ENCODE data around the gene TWIST2.

TWIST2 gene

GRCh38 chr2:238822955-238823354, 24.9 kb upstream of the TWIST2 start:
- H3K9me2 ChIP-seq (replicated peaks; ENCODE audit: low read depth, low read length): no peaks in the 10 kb centered on the region
- H3K36me3 ChIP-seq (ENCODE audit: insufficient read depth, low read length): no peaks in the 10 kb centered on the region
- no peak overlapping the region for H3K9ac ChIP-seq (ENCODE audit: low read depth, low read length, poor library complexity, severe bottlenecking)
- no peaks in the 10 kb centered on the region for H4K20me1 ChIP-seq (ENCODE audit: insufficient read depth, low read length, poor library complexity, severe bottlenecking)
- peaks cover 6% of the 10 kb centered on the region; the same call in 1 of the 2 replicates for H3K9me3 ChIP-seq (ENCODE audit: insufficient read depth, low read depth, low read length)
- H2AFZ ChIP-seq (ENCODE audit: low read length): no peak overlapping the region
- H3K4me1 ChIP-seq (ENCODE audit: insufficient read depth, low read length, poor library complexity, severe bottlenecking): no peaks in the 10 kb centered on the region
- no peaks in the 10 kb centered on the region for H3K27me3 ChIP-seq (ENCODE audit: insufficient read depth, low read length, poor library complexity, severe bottlenecking)
- TF ChIP-seq CTCF (conservative IDR thresholded peaks at IDR 0.05; ENCODE audit: low read length) (no peak), EZH2phosphoT487 (IDR thresholded peaks at IDR 0.05; ENCODE audit: borderline replicate concordance) (no peak)
- H3K4me3 ChIP-seq (ENCODE audit: low read length, poor library complexity, severe bottlenecking): no peak overlapping the region
- H3F3A ChIP-seq (ENCODE audit: low read depth): no peaks in the 10 kb centered on the region
- no peaks in the 10 kb centered on the region for H3K79me2 ChIP-seq (ENCODE audit: insufficient read depth, low read length)
- no peak overlapping the region for H3K4me2 ChIP-seq (ENCODE audit: low read depth, low read length, poor library complexity, severe bottlenecking)

DNA sequence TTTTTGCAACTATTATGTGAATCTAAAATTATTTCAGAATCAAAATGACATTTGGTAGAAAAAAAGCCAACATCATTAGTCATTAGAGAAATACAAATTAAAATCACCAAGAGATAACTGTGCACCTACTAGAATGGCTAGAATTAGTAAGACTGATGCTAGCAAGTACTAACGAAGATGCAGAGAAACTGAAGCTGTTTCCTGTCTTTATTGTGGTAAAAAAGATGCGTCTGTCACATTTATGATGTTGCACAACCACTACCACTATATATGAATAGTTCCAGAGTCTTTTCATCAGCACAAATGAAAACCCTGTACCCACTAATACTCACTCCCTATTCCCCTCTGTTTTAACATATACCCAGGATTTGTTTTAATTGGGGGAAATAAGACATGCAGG, 16.7 kb upstream of the TWIST2 start:
- TF ChIP-seq EZH2phosphoT487 (IDR thresholded peaks at IDR 0.05; ENCODE audit: borderline replicate concordance) (no peak), CTCF (conservative IDR thresholded peaks at IDR 0.05; ENCODE audit: low read length) (no peak)
- no peaks in the 10 kb centered on the region for H3K9me3 ChIP-seq (ENCODE audit: insufficient read depth, low read depth, low read length)
- no peaks in the 10 kb centered on the region for H4K20me1 ChIP-seq (ENCODE audit: insufficient read depth, low read length, poor library complexity, severe bottlenecking)
- no peak overlapping the region for H3K9ac ChIP-seq (ENCODE audit: low read depth, low read length, poor library complexity, severe bottlenecking)
- no peaks in the 10 kb centered on the region for H3K79me2 ChIP-seq (ENCODE audit: insufficient read depth, low read length)
- H3K4me1 ChIP-seq (ENCODE audit: insufficient read depth, low read length, poor library complexity, severe bottlenecking): no peaks in the 10 kb centered on the region
- no peak overlapping the region for H2AFZ ChIP-seq (ENCODE audit: low read length)
- no peak overlapping the region for H3K4me3 ChIP-seq (ENCODE audit: low read length, poor library complexity, severe bottlenecking)
- no peaks in the 10 kb centered on the region for H3K36me3 ChIP-seq (ENCODE audit: insufficient read depth, low read length)
- H3F3A ChIP-seq (ENCODE audit: low read depth): no peaks in the 10 kb centered on the region
- no peaks in the 10 kb centered on the region for H3K9me2 ChIP-seq (replicated peaks; ENCODE audit: low read depth, low read length)
- no peak overlapping the region for H3K4me2 ChIP-seq (ENCODE audit: low read depth, low read length, poor library complexity, severe bottlenecking)
- H3K27me3 ChIP-seq (ENCODE audit: insufficient read depth, low read length, poor library complexity, severe bottlenecking): no peaks in the 10 kb centered on the region

DNA sequence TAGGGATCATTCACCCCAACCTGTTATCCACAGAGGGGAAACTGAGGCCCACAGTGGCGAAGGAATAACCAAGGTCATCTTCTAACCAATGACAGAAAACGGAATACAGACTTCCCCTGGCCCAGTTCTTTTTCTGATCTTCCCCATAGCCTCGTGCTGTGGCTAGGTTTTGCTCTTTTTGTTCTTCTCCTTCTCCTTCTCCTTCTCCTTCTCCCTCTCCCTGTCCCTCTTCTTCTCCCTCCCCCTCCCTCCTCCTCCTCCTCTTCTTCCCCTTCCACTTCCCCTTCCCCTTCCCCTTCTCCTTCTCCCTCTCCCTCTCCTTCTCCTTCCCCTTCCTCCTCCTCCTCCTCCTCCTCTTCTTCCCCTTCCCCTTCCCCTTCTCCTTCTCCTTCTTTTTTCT, 12.9 kb upstream of the TWIST2 start:
- Histone ChIP-seq H3K9me3 (ENCODE audit: insufficient read depth, low read depth, low read length) (no peaks in the 10 kb centered on the region), H3K27me3 (ENCODE audit: insufficient read depth, low read length, poor library complexity, severe bottlenecking) (no peaks in the 10 kb centered on the region), H3K9me2 (replicated peaks; ENCODE audit: low read depth, low read length) (no peaks in the 10 kb centered on the region), H3K36me3 (ENCODE audit: insufficient read depth, low read length) (no peaks in the 10 kb centered on the region), H3K4me1 (ENCODE audit: insufficient read depth, low read length, poor library complexity, severe bottlenecking) (no peaks in the 10 kb centered on the region), H2AFZ (ENCODE audit: low read length) (no peak overlapping the region), H3K79me2 (ENCODE audit: insufficient read depth, low read length) (no peaks in the 10 kb centered on the region), H3K4me3 (ENCODE audit: low read length, poor library complexity, severe bottlenecking) (no peak overlapping the region), H3K4me2 (ENCODE audit: low read depth, low read length, poor library complexity, severe bottlenecking) (no peak overlapping the region), H4K20me1 (ENCODE audit: insufficient read depth, low read length, poor library complexity, severe bottlenecking) (no peaks in the 10 kb centered on the region), H3K9ac (ENCODE audit: low read depth, low read length, poor library complexity, severe bottlenecking) (no peak overlapping the region), H3F3A (ENCODE audit: low read depth) (no peaks in the 10 kb centered on the region)
- no peak for TF ChIP-seq EZH2phosphoT487 (IDR thresholded peaks at IDR 0.05; ENCODE audit: borderline replicate concordance)
- no peak for TF ChIP-seq CTCF (conservative IDR thresholded peaks at IDR 0.05; ENCODE audit: low read length)

Data from Loucy (cell line).